Measurements from ENCODE around the gene VGLL3.

DNA sequence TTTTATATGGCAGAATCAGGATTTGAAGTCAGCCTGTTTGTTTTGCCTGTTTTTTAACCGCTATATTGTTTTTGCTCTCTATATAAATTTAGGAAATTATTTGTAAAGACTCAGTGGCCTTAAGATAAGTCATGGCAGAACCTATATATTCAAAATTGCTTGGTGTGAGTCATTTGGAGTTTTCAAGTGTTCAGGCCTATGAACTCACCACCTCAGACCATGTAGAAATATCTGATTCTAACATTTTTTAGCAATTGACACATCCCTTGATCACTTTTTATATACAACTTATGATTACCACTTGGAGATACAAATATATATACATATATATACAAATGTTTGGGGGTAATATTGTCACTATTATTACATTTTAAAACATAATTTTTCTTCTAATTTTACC lies 95.7 kb downstream of the VGLL3 start:
- TF ChIP-seq, protein P1, sequence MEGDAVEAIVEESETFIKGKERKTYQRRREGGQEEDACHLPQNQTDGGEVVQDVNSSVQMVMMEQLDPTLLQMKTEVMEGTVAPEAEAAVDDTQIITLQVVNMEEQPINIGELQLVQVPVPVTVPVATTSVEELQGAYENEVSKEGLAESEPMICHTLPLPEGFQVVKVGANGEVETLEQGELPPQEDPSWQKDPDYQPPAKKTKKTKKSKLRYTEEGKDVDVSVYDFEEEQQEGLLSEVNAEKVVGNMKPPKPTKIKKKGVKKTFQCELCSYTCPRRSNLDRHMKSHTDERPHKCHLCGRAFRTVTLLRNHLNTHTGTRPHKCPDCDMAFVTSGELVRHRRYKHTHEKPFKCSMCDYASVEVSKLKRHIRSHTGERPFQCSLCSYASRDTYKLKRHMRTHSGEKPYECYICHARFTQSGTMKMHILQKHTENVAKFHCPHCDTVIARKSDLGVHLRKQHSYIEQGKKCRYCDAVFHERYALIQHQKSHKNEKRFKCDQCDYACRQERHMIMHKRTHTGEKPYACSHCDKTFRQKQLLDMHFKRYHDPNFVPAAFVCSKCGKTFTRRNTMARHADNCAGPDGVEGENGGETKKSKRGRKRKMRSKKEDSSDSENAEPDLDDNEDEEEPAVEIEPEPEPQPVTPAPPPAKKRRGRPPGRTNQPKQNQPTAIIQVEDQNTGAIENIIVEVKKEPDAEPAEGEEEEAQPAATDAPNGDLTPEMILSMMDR (IDR thresholded peaks at IDR 0.05): no peak
- TF ChIP-seq POLR2AphosphoS5 (IDR thresholded peaks at IDR 0.05; ENCODE audit: low read depth, low read length) (no peak), SIN3A (IDR thresholded peaks at IDR 0.05; ENCODE audit: borderline replicate concordance, insufficient read depth, low read depth, low read length) (no peak)
- TF ChIP-seq, protein P2, sequence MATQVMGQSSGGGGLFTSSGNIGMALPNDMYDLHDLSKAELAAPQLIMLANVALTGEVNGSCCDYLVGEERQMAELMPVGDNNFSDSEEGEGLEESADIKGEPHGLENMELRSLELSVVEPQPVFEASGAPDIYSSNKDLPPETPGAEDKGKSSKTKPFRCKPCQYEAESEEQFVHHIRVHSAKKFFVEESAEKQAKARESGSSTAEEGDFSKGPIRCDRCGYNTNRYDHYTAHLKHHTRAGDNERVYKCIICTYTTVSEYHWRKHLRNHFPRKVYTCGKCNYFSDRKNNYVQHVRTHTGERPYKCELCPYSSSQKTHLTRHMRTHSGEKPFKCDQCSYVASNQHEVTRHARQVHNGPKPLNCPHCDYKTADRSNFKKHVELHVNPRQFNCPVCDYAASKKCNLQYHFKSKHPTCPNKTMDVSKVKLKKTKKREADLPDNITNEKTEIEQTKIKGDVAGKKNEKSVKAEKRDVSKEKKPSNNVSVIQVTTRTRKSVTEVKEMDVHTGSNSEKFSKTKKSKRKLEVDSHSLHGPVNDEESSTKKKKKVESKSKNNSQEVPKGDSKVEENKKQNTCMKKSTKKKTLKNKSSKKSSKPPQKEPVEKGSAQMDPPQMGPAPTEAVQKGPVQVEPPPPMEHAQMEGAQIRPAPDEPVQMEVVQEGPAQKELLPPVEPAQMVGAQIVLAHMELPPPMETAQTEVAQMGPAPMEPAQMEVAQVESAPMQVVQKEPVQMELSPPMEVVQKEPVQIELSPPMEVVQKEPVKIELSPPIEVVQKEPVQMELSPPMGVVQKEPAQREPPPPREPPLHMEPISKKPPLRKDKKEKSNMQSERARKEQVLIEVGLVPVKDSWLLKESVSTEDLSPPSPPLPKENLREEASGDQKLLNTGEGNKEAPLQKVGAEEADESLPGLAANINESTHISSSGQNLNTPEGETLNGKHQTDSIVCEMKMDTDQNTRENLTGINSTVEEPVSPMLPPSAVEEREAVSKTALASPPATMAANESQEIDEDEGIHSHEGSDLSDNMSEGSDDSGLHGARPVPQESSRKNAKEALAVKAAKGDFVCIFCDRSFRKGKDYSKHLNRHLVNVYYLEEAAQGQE (IDR thresholded peaks at IDR 0.05; ENCODE audit: insufficient read depth in 1 of 2, low read depth in 2 of 2, low read length in 1 of 2): no peak
